IPS-11a (cell line): ENCODE results near the gene MALRD1.

Source experiments
- H3K4me3 ChIP-seq: one replicate; pipeline ENCODE4 v1.5.1; 2013; ENCODE audit warnings: low read depth, low read length, control low read depth

The MALRD1 gene

GRCh38 chr10:19563388-19564141 lies 515.0 kb downstream of the MALRD1 start:
- no peak overlapping the region for H3K4me3 ChIP-seq

GRCh38 chr10:19570120-19570519 lies 521.5 kb downstream of the MALRD1 start:
- no peak overlapping the region for H3K4me3 ChIP-seq

- H3K4me3 ChIP-seq: no peak overlapping the region
These were observed 522.4 kb downstream of the MALRD1 start for GRCh38 chr10:19570991-19571390.

GRCh38 chr10:19572056-19572455 lies 523.5 kb downstream of the MALRD1 start:
- no peak overlapping the region for H3K4me3 ChIP-seq

GRCh38 chr10:19576576-19576975 lies 528.0 kb downstream of the MALRD1 start:
- no peak overlapping the region for H3K4me3 ChIP-seq

GRCh38 chr10:19577381-19577780 lies 528.8 kb downstream of the MALRD1 start:
- no peak overlapping the region for H3K4me3 ChIP-seq

GRCh38 chr10:19577807-19578206 lies 529.2 kb downstream of the MALRD1 start:
- H3K4me3 ChIP-seq: no peak overlapping the region

GRCh38 chr10:19578571-19578970 lies 530.0 kb downstream of the MALRD1 start:
- no peak overlapping the region for H3K4me3 ChIP-seq

GRCh38 chr10:19579761-19580545 lies 531.4 kb downstream of the MALRD1 start:
- H3K4me3 ChIP-seq: no peak overlapping the region

GRCh38 chr10:19580691-19581090 lies 532.1 kb downstream of the MALRD1 start:
- H3K4me3 ChIP-seq: no peak overlapping the region

GRCh38 chr10:19588608-19589007 lies 540.0 kb downstream of the MALRD1 start:
- H3K4me3 ChIP-seq: no peak overlapping the region

- no peak overlapping the region for H3K4me3 ChIP-seq
These were observed 543.7 kb downstream of the MALRD1 start for GRCh38 chr10:19592276-19592675.

- H3K4me3 ChIP-seq: no peak overlapping the region
These were observed 546.7 kb downstream of the MALRD1 start for GRCh38 chr10:19595212-19595845.

GRCh38 chr10:19605806-19606205 lies 557.2 kb downstream of the MALRD1 start:
- no peak overlapping the region for H3K4me3 ChIP-seq

GRCh38 chr10:19606968-19607367 lies 558.4 kb downstream of the MALRD1 start:
- H3K4me3 ChIP-seq: no peak overlapping the region

- no peak overlapping the region for H3K4me3 ChIP-seq
These were observed 563.2 kb downstream of the MALRD1 start for GRCh38 chr10:19611775-19612174.

- no peak overlapping the region for H3K4me3 ChIP-seq
These were observed 568.4 kb downstream of the MALRD1 start for GRCh38 chr10:19616966-19617365.

- H3K4me3 ChIP-seq: no peak overlapping the region
These were observed 572.2 kb downstream of the MALRD1 start for GRCh38 chr10:19620811-19621210.

GRCh38 chr10:19623321-19623720 lies 574.7 kb downstream of the MALRD1 start:
- no peak overlapping the region for H3K4me3 ChIP-seq

- no peak overlapping the region for H3K4me3 ChIP-seq
These were observed 577.6 kb downstream of the MALRD1 start for GRCh38 chr10:19626156-19626555.

GRCh38 chr10:19628767-19629560 lies 580.4 kb downstream of the MALRD1 start:
- H3K4me3 ChIP-seq: no peak overlapping the region
